Hepatocyte (in vitro differentiated cells): ENCODE measurements around the gene TGIF1. TPM values are rescaled to one million over a fixed set of nuclear protein-coding genes. Genes with fewer than 3 reads are reported as not detected.

Experiments used
- DNase-seq: peaks from one replicate; pipeline ENCODE4 v3.0.0-alpha.2; 2016; ENCODE audit warnings: low spot score
- H2AFZ ChIP-seq: fragments of 200-600 bp; sonication (generic); 2 replicates; pipeline ENCODE4 v1.6.0; 2016; ENCODE audit warnings: antibody characterized with exemption, mild to moderate bottlenecking
- H3K27ac ChIP-seq: fragments of 200-600 bp; sonication (generic); 2 replicates; pipeline ENCODE4 v1.5.1; 2016; ENCODE audit warnings: mild to moderate bottlenecking
- H3K27me3 ChIP-seq: fragments of 200-600 bp; sonication (generic); 2 replicates; pipeline ENCODE4 v1.6.1; 2016
- H3K36me3 ChIP-seq: fragments of 200-600 bp; sonication (generic); replicated peaks from 2 replicates; pipeline ENCODE4 v1.5.1; 2016; ENCODE audit warnings: low read depth; ENCODE audit not compliant: insufficient read depth
- H3K4me1 ChIP-seq: fragments of 200-600 bp; sonication (generic); 2 replicates; pipeline ENCODE4 v1.5.1; 2016; ENCODE audit warnings: mild to moderate bottlenecking, moderate library complexity; ENCODE audit not compliant: insufficient read depth
- H3K4me2 ChIP-seq: fragments of 200-600 bp; sonication (generic); 2 replicates; pipeline ENCODE4 v1.6.0; 2016
- H3K4me3 ChIP-seq: fragments of 200-600 bp; sonication (generic); 2 replicates; pipeline ENCODE4 v1.5.1; 2016; ENCODE audit warnings: mild to moderate bottlenecking
- H3K79me2 ChIP-seq: fragments of 200-600 bp; sonication (generic); 2 replicates; pipeline ENCODE4 v1.6.0; 2017; ENCODE audit warnings: mild to moderate bottlenecking
- H3K9me2 ChIP-seq: fragments of 200-600 bp; sonication (generic); replicated peaks from 2 replicates; pipeline ENCODE4 v1.6.0; 2017; ENCODE audit warnings: mild to moderate bottlenecking; ENCODE audit not compliant: insufficient read depth
- H3K9me3 ChIP-seq: fragments of 200-600 bp; sonication (generic); 2 replicates; pipeline ENCODE4 v1.5.1; 2016; ENCODE audit warnings: low read depth, mild to moderate bottlenecking
- H4K20me1 ChIP-seq: fragments of 200-600 bp; sonication (generic); 2 replicates; pipeline ENCODE4 v1.6.0; 2016; ENCODE audit warnings: mild to moderate bottlenecking; ENCODE audit not compliant: insufficient read depth, poor library complexity, severe bottlenecking
- EZH2 ChIP-seq: fragments of 200-600 bp; sonication (generic); IDR thresholded peaks from 2 replicates; pipeline ENCODE4 v1.6.1; 2016; ENCODE audit warnings: antibody characterized with exemption, mild to moderate bottlenecking, borderline replicate concordance
- EZH2phosphoT487 ChIP-seq: fragments of 200-600 bp; sonication (generic); IDR thresholded peaks from one replicate; pipeline ENCODE4 v1.6.1; 2018; ENCODE audit warnings: antibody characterized with exemption, mild to moderate bottlenecking, low read depth, moderate library complexity; ENCODE audit not compliant: unreplicated experiment, severe bottlenecking
- WGBS: methylation state at CpG from one replicate; pipeline ENCODE4 v1.1.6; 2016; ENCODE audit warnings: low lambda C conversion rate; ENCODE audit errors: missing lambda C conversion rate; 5-methylcytosine and 5-hydroxymethylcytosine counted together
- polyA plus RNA-seq: library from polyadenylated mRNA; unstranded; fragments of >200 nt; fragmentation: Nextera tagmentation; extraction: Ambion mirVana; gene quantifications from 2 replicates; pipeline ENCODE4 v1.2.1, GENCODE V29; 2016
- total RNA-seq: library from RNA; depleted of rRNA; stranded (reverse); fragments of >200 nt; gene quantifications from 2 replicates; pipeline ENCODE4 v1.2.3, GENCODE V29; 2014
- TF ChIP-seq, protein P1 (sequence below): fragments of 200-600 bp; sonication (generic); IDR thresholded peaks from 2 replicates; pipeline ENCODE4 v1.5.1; 2016; ENCODE audit warnings: antibody characterized with exemption, mild to moderate bottlenecking; ENCODE audit not compliant: poor library complexity

The TGIF1 gene
- total and polyA plus RNA-seq, 2 experiments from 2014 or later, result 129 to 193 TPM

GRCh38 chr18:3415110-3415509 lies 34.9 kb upstream of the TGIF1 start:
- Histone ChIP-seq H3K27ac (no peak overlapping the region), H3K4me1 (no peaks in the 10 kb centered on the region), H4K20me1 (no peaks in the 10 kb centered on the region), H3K36me3 (no peaks in the 10 kb centered on the region), H3K79me2 (no peaks in the 10 kb centered on the region), H3K9me3 (no peaks in the 10 kb centered on the region), H2AFZ (no peak overlapping the region), H3K9me2 (no peaks in the 10 kb centered on the region), H3K27me3 (no peaks in the 10 kb centered on the region), H3K4me3 (no peak overlapping the region), H3K4me2 (no peak overlapping the region)
- 95% methylated on average over 11 of the region's 11 CpGs for WGBS
- no peak for DNase-seq
- TF ChIP-seq, protein P1, sequence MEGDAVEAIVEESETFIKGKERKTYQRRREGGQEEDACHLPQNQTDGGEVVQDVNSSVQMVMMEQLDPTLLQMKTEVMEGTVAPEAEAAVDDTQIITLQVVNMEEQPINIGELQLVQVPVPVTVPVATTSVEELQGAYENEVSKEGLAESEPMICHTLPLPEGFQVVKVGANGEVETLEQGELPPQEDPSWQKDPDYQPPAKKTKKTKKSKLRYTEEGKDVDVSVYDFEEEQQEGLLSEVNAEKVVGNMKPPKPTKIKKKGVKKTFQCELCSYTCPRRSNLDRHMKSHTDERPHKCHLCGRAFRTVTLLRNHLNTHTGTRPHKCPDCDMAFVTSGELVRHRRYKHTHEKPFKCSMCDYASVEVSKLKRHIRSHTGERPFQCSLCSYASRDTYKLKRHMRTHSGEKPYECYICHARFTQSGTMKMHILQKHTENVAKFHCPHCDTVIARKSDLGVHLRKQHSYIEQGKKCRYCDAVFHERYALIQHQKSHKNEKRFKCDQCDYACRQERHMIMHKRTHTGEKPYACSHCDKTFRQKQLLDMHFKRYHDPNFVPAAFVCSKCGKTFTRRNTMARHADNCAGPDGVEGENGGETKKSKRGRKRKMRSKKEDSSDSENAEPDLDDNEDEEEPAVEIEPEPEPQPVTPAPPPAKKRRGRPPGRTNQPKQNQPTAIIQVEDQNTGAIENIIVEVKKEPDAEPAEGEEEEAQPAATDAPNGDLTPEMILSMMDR, result no peak
- no peak for TF ChIP-seq EZH2
- TF ChIP-seq EZH2phosphoT487, result no peak

DNA sequence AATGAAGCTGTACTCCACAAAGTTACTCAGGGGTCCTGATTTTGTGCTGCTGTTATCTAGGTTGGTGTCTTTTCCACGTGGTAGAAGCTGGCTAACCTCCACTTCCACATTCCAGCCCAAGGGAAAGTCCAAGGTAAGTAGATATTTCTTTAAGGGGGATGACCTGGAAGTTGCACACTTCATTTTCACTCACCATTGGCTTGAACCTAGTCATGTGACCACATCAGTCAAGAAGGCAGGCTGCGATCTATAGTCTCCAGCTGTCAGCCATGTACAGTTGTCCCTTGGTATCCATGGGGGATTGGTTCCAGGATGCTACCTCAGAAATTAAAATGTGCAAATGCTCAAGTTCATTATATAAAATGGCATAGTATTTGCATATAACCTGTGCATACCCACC lies 31.9 kb upstream of the TGIF1 start:
- Histone ChIP-seq H3K4me3 (no peak overlapping the region), H4K20me1 (no peaks in the 10 kb centered on the region), H3K27me3 (no peaks in the 10 kb centered on the region), H3K9me2 (no peaks in the 10 kb centered on the region), H3K4me1 (no peaks in the 10 kb centered on the region), H3K9me3 (no peaks in the 10 kb centered on the region), H3K36me3 (no peaks in the 10 kb centered on the region), H3K79me2 (no peaks in the 10 kb centered on the region), H3K27ac (no peak overlapping the region), H3K4me2 (no peak overlapping the region), H2AFZ (no peak overlapping the region)
- 81% methylated on average over 2 of the region's 2 CpGs for WGBS
- no peak for TF ChIP-seq EZH2
- TF ChIP-seq EZH2phosphoT487, result no peak
- TF ChIP-seq, protein P1, result no peak
- no peak for DNase-seq

- no peak overlapping the region for H3K4me2 ChIP-seq
- no peaks in the 10 kb centered on the region for H4K20me1 ChIP-seq
- DNase-seq, result no peak
- no peaks in the 10 kb centered on the region for H3K36me3 ChIP-seq
- WGBS, result 93% methylated on average over 2 of the region's 2 CpGs
- no peak overlapping the region for H3K27ac ChIP-seq
- no peaks in the 10 kb centered on the region for H3K4me1 ChIP-seq
- no peak overlapping the region for H2AFZ ChIP-seq
- H3K79me2 ChIP-seq, result no peaks in the 10 kb centered on the region
- H3K27me3 ChIP-seq, result no peaks in the 10 kb centered on the region
- no peaks in the 10 kb centered on the region for H3K9me3 ChIP-seq
- no peaks in the 10 kb centered on the region for H3K9me2 ChIP-seq
- H3K4me3 ChIP-seq, result no peak overlapping the region
- TF ChIP-seq, protein P1, result no peak
- TF ChIP-seq EZH2phosphoT487, result no peak
- TF ChIP-seq EZH2, result no peak
These were observed 29.1 kb upstream of the TGIF1 start for GRCh38 chr18:3420919-3421279.

DNA sequence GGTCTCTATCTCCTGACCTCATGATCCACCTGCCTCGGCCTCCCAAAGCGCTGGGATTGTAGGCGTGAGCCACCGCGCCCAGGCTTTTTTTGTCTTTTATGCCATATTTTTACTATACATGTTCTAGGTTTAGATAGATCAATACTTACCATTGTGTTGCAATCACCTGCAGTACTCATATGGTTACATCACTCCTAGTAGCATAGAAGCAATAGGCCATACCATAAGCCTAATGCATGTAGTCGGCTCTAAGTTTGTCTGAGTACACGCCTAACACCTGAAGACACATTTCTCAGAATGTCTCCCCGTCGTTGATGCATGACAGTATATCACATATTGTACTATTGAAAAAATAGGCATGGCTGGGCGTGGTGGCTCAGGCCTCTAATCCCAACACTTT lies 27.1 kb upstream of the TGIF1 start:
- H3K9me3 ChIP-seq, result no peaks in the 10 kb centered on the region
- H3K79me2 ChIP-seq, result no peaks in the 10 kb centered on the region
- TF ChIP-seq EZH2 (no peak), EZH2phosphoT487 (no peak)
- TF ChIP-seq, protein P1, result no peak
- H3K4me3 ChIP-seq, result no peak overlapping the region
- WGBS, result 96% methylated on average over 10 of the region's 10 CpGs
- H3K27ac ChIP-seq, result no peak overlapping the region
- no peak for DNase-seq
- no peaks in the 10 kb centered on the region for H3K9me2 ChIP-seq
- H2AFZ ChIP-seq, result no peak overlapping the region
- no peaks in the 10 kb centered on the region for H4K20me1 ChIP-seq
- no peak overlapping the region for H3K4me2 ChIP-seq
- H3K4me1 ChIP-seq, result no peaks in the 10 kb centered on the region
- H3K27me3 ChIP-seq, result no peaks in the 10 kb centered on the region
- H3K36me3 ChIP-seq, result no peaks in the 10 kb centered on the region
